Activated CD4-positive, alpha-beta memory T cell treated with anti-CD3 and anti-CD28 coated beads for 36 hours (primary cell): ENCODE data around the gene GLOD4. TPM values are rescaled to one million over a fixed set of nuclear protein-coding genes. Genes with fewer than 3 reads are reported as not detected.
"Not testable (repeated sequence)": the region's sequence is repeated elsewhere in the genome, so short reads cannot be mapped to it uniquely, and the experiment has no call there.

Experiments
- CTCF ChIA-PET: fragments of 350-600 bp; sonication (Branson Sonifier 250); formaldehyde crosslinking; loops from one replicate; lab custom pipeline; 2021; ENCODE audit warnings: antibody characterized with exemption, inconsistent platforms; lab: Charles Lee
- POLR2A ChIA-PET: fragments of 350-600 bp; sonication (Branson Sonifier 250); formaldehyde crosslinking; loops from one replicate; lab custom pipeline; 2021; ENCODE audit warnings: antibody characterized with exemption; lab: Charles Lee
- DNase-seq: peaks from one replicate; pipeline ENCODE4 v3.0.0-alpha.2; 2020
- H3K27ac Mint-ChIP-seq: one replicate; pipeline ENCODE4 v1.8.0; 2021; ENCODE audit warnings: mixed read lengths
- H3K27me3 Mint-ChIP-seq: one replicate; pipeline ENCODE4 v1.8.0; 2021; ENCODE audit warnings: mixed read lengths
- H3K36me3 Mint-ChIP-seq: one replicate; pipeline ENCODE4 v1.8.0; 2021; ENCODE audit warnings: mixed read lengths
- H3K4me1 Mint-ChIP-seq: one replicate; pipeline ENCODE4 v1.8.0; 2021; ENCODE audit warnings: low read depth, mixed read lengths
- H3K4me3 Mint-ChIP-seq: one replicate; pipeline ENCODE4 v1.8.0; 2021; ENCODE audit warnings: mild to moderate bottlenecking, mixed read lengths
- H3K9me3 Mint-ChIP-seq: one replicate; pipeline ENCODE4 v1.8.0; 2021; ENCODE audit warnings: mixed read lengths
- intact Hi-C: fragments of 100-400 bp; cut with micrococcal nuclease; formaldehyde crosslinking; loops from one replicate; pipeline ENCODE4 v1.15.1; 2023
- total RNA-seq, 2 experiments: library from RNA; stranded (reverse); gene quantifications; one replicate each; pipeline ENCODE4 v1.2.3, GENCODE V29; 2021

GLOD4 gene
- total RNA-seq, 2 experiments from 2014 or later: 56.3 to 66.5 TPM

DNA sequence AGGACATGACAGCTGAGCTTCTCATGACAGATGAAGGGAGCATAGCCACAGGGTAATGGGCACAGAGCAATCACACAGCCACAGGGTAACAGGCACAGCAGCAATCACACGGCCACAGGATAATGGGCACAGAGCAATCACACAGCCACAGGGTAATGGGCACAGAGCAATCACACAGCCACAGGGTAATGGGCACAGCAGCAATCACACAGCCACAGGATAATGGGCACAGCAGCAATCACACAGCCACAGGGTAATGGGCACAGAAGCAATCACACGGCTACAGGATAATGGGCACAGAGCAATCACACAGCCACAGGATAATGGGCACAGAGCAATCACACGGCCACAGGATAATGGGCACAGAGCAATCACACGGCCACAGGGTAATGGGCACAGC is 33.5 kb downstream of the GLOD4 start:
- intact Hi-C loops, POLR2A ChIA-PET, H3K9me3 Mint-ChIP-seq, H3K27ac Mint-ChIP-seq, H3K27me3 Mint-ChIP-seq, H3K4me3 Mint-ChIP-seq, CTCF ChIA-PET, DNase-seq: not testable (repeated sequence)
- Mint-ChIP-seq H3K36me3 (peaks cover 41% of the 10 kb centered on the region), H3K4me1 (peaks cover 35% of the 10 kb centered on the region)

- ChIA-PET CTCF (interaction anchor here (1.3 kb wide), 1 partner anchor 234 kb away, joined by 3 read pairs; no protein-coding TSS in a partner anchor), POLR2A (no interaction called here)
- H3K27ac Mint-ChIP-seq: no peak overlapping the region
- H3K4me1 Mint-ChIP-seq: peaks cover 26% of the 10 kb centered on the region
- no peaks in the 10 kb centered on the region for H3K27me3 Mint-ChIP-seq
- H3K36me3 Mint-ChIP-seq: peaks cover 48% of the 10 kb centered on the region
- no peaks in the 10 kb centered on the region for H3K9me3 Mint-ChIP-seq
- intact Hi-C loops: no loop called here
- no peak for DNase-seq
- no peak overlapping the region for H3K4me3 Mint-ChIP-seq
Measured at GRCh38 chr17:746783-747629, 35.1 kb downstream of the GLOD4 start.

- ChIA-PET POLR2A (no interaction called here), CTCF (interaction anchor here (1.3 kb wide), 1 partner anchor 235 kb away, joined by 3 read pairs; no protein-coding TSS in a partner anchor)
- intact Hi-C loops: no loop called here
- no peak for DNase-seq
- Mint-ChIP-seq H3K27ac (no peak overlapping the region), H3K27me3 (no peaks in the 10 kb centered on the region), H3K4me1 (peaks cover 25% of the 10 kb centered on the region), H3K4me3 (no peak overlapping the region), H3K9me3 (no peaks in the 10 kb centered on the region), H3K36me3 (peaks cover 45% of the 10 kb centered on the region)
Measured at GRCh38 chr17:746181-746580, 35.9 kb downstream of the GLOD4 start.

DNA sequence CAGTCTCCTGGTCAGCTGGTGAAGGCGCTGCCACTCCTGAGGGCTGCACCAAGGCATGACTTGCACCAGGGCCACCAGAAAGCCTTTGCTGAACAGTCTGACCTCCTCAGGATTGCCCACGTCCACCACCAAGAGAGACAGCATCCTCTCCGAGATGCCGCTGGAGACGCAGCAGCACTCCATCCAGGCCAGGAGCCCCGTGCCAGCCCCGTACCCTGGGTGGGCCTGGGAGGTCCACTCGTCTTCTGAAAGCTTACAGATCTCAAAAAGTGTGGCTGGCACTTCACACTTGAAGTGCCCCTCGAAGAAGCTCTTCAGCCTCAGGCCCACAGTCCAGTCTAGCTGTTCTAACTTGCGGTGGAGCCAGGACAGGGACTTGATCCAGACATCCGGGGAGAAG is 36.7 kb downstream of the GLOD4 start:
- Mint-ChIP-seq H3K36me3 (peaks cover 50% of the 10 kb centered on the region), H3K4me3 (no peak overlapping the region), H3K9me3 (no peaks in the 10 kb centered on the region), H3K27ac (no peak overlapping the region), H3K4me1 (peaks cover 26% of the 10 kb centered on the region), H3K27me3 (no peaks in the 10 kb centered on the region)
- ChIA-PET POLR2A (no interaction called here), CTCF (interaction anchor here (1.3 kb wide), 1 partner anchor 236 kb away, joined by 3 read pairs; no protein-coding TSS in a partner anchor)
- DNase-seq: no peak
- intact Hi-C loops: no loop called here

GRCh38 chr17:744937-745336 is 37.1 kb downstream of the GLOD4 start:
- Mint-ChIP-seq H3K4me3 (no peak overlapping the region), H3K4me1 (peaks cover 25% of the 10 kb centered on the region), H3K36me3 (peaks cover 53% of the 10 kb centered on the region), H3K27me3 (no peaks in the 10 kb centered on the region), H3K9me3 (no peaks in the 10 kb centered on the region), H3K27ac (no peak overlapping the region)
- ChIA-PET CTCF (no interaction called here), POLR2A (no interaction called here)
- no peak for DNase-seq
- intact Hi-C loops: no loop called here

GRCh38 chr17:743139-743538 is 38.9 kb downstream of the GLOD4 start:
- POLR2A ChIA-PET: no interaction called here
- intact Hi-C loops: no loop called here
- H3K27ac Mint-ChIP-seq: no peak overlapping the region
- H3K27me3 Mint-ChIP-seq: no peaks in the 10 kb centered on the region
- H3K36me3 Mint-ChIP-seq: peaks cover 49% of the 10 kb centered on the region
- CTCF ChIA-PET: no interaction called here
- H3K9me3 Mint-ChIP-seq: no peaks in the 10 kb centered on the region
- H3K4me1 Mint-ChIP-seq: peaks cover 15% of the 10 kb centered on the region
- no peak overlapping the region for H3K4me3 Mint-ChIP-seq
- DNase-seq: no peak

DNA sequence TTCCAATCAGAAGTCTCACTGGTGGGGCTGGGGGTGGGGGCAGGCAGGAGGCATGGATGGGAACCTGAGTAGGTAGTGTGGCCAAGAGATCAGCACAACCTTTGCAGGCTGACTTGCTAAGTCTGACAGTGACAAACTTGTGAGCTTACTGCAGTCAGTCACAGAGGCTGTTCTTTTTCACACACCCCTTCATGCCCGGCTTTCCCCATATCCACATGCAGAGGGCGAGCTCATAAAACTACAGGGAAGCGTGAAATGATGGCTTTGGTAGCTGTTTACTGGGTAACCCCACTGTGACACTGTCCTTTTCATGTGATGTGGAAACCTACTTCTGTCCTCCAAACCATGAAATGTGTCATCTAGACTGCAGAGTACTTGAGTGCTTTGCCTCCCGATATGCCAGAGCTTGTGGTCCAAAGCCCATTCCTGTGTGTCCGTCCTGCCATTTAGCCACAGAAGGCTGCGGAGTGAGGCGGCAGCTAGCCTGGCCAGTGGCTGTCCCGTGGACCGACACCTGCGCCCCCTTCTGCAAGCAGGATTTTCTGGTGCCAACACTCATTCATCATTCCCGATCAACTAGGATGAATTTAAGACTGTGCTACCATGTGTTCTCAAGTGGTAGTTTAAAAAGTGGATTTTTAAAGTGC is 39.8 kb downstream of the GLOD4 start:
- intact Hi-C loops: no loop called here
- Mint-ChIP-seq H3K36me3 (peaks cover 45% of the 10 kb centered on the region), H3K4me1 (peaks cover 12% of the 10 kb centered on the region), H3K4me3 (no peak overlapping the region), H3K27me3 (no peaks in the 10 kb centered on the region), H3K9me3 (no peaks in the 10 kb centered on the region), H3K27ac (no peak overlapping the region)
- CTCF ChIA-PET: no interaction called here
- no peak for DNase-seq
- POLR2A ChIA-PET: interaction anchor here (1.2 kb wide), 1 partner anchor 9 kb away, joined by 5 read pairs; no protein-coding TSS in a partner anchor

DNA sequence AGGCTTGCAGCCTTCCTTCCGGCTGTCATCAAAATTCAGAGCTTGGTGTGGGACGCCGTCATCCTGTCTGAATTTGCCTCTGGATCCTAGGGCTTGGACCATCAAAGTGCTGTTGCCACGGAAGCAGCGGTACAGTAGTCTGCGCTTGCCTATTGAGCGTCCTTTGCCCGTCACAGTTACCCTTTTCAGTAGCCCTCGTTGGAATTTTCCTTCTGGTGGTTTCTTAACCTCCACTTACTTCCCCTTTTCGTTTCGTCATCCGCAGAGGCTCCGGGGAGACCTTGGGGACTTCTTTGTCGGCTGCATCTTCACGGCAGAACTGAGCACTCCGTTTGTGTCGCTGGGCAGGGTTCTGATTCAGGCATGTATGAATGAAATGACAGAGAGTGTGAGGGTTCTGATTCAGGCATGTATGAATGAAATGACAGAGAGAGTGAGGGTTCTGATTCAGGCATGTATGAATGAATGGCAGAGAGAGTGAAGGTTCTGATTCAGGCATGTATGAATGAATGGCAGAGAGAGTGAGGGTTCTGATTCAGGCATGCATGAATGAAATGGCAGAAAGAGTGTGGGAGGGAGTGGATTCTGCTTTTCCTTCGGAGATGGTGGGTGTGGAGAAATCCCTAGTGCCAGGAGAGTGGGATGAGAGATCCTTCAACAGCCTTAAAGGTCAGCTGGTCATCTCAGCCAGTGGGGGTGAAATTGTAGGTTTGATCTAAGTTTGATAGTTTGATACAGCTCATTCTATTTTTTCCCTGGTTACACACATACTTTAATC is 41.7 kb downstream of the GLOD4 start:
- POLR2A ChIA-PET: interaction anchor here (0.6 kb wide), 1 partner anchor 25 kb away, joined by 3 read pairs; no protein-coding TSS in a partner anchor
- DNase-seq: peak; percentile 69
- peaks cover 31% of the 10 kb centered on the region for H3K36me3 Mint-ChIP-seq
- intact Hi-C loops: no loop called here
- no peaks in the 10 kb centered on the region for H3K9me3 Mint-ChIP-seq
- CTCF ChIA-PET: interaction anchor here (0.7 kb wide), 1 partner anchor 240 kb away, joined by 4 read pairs; no protein-coding TSS in a partner anchor
- H3K27ac Mint-ChIP-seq: peak overlapping the region; percentile 67
- peaks cover 12% of the 10 kb centered on the region for H3K4me1 Mint-ChIP-seq
- H3K27me3 Mint-ChIP-seq: no peaks in the 10 kb centered on the region
- no peak overlapping the region for H3K4me3 Mint-ChIP-seq

DNA sequence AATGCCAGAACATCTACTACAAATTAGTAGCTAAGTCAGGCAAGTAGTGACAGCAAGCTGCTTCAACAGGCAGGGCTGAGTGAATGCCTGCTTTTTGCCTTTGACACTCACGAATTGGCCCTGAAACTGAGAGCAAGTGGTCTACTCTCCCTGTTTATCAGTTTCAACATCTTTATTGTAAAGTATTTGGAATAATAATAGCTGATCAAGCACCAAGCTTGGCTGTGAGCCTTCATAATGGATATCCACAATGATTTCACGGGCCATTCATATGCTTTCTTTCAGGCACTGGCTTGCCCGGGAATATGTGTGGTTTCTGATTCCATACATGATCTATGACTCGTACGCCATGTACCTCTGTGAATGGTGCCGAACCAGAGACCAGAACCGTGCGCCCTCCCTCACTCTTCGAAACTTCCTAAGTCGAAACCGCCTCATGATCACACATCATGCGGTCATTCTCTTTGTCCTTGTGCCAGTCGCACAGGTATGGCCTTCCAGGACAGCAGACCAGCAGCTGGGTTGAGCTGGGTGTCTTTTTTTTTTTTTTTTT is 44.4 kb downstream of the GLOD4 start:
- Mint-ChIP-seq H3K4me1 (peaks cover 23% of the 10 kb centered on the region), H3K4me3 (no peak overlapping the region), H3K27me3 (no peaks in the 10 kb centered on the region), H3K36me3 (peaks cover 29% of the 10 kb centered on the region), H3K9me3 (no peaks in the 10 kb centered on the region), H3K27ac (no peak overlapping the region)
- ChIA-PET CTCF (interaction anchor here (0.9 kb wide), 1 partner anchor 37 kb away, joined by 3 read pairs; no protein-coding TSS in a partner anchor), POLR2A (interaction anchor here (0.6 kb wide), 1 partner anchor 510 kb away, joined by 3 read pairs; no protein-coding TSS in a partner anchor)
- intact Hi-C loops: no loop called here
- no peak for DNase-seq

DNA sequence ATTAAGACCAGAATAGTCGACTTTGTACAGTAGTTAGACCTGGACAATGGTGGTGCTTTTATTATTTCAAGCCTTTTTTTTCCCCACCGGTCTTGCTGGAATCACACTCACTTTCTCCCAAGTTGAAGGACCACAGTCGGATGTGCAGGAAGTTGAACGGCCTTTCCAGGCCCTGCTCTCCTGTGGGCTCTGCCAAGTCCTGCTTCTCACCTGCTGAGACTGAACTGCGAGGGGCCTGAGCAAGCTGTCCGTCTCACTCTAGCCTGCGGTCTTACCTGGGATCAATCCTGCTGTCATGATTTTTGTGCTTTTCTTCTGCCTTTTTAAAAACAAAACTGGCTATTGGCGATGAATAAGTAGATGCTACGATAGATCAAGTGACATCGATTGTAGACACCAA is 48.3 kb downstream of the GLOD4 start:
- POLR2A ChIA-PET: interaction anchor here (1.0 kb wide), 1 partner anchor 17 kb away, joined by 4 read pairs; no protein-coding TSS in a partner anchor
- H3K27me3 Mint-ChIP-seq: peaks cover 9% of the 10 kb centered on the region
- CTCF ChIA-PET: interaction anchor here (0.5 to 0.7 kb wide), 2 partner anchors 18 to 263 kb away, joined by 3 to 5 read pairs; partner anchors contain the start of gene TIMM22
- peaks cover 13% of the 10 kb centered on the region for H3K4me1 Mint-ChIP-seq
- peak overlapping the region; percentile 79 for H3K4me3 Mint-ChIP-seq
- DNase-seq: no peak
- H3K27ac Mint-ChIP-seq: no peak overlapping the region
- H3K9me3 Mint-ChIP-seq: no peaks in the 10 kb centered on the region
- H3K36me3 Mint-ChIP-seq: peaks cover 15% of the 10 kb centered on the region
- intact Hi-C loops: no loop called here
